Cardiac fibroblast (primary cell): ENCODE data around the gene ZPLD1.

ENCODE experiments used
- DNase-seq, 2 donors: peaks; one replicate each; pipeline versions ENCODE4 v3.0.0 to v3.0.0-alpha.2; 2010; ENCODE audit warnings: low read depth in 2 of 2
- H3K4me3 ChIP-seq, 2 donors: replicated peaks in 1 of 2; 1 replicate in 1 of 2; 2 replicates in 1 of 2; pipeline ENCODE4 v1.5.1; 2011; ENCODE audit warnings: low read depth in 2 of 2, low read length in 2 of 2, mild to moderate bottlenecking in 2 of 2, moderate library complexity in 1 of 2
- TF ChIP-seq, protein P1 (sequence below): IDR thresholded peaks from one replicate; pipeline ENCODE4 v1.5.1; 2011; ENCODE audit warnings: low read depth, mild to moderate bottlenecking, low read length, inconsistent platforms

ZPLD1 gene

DNA sequence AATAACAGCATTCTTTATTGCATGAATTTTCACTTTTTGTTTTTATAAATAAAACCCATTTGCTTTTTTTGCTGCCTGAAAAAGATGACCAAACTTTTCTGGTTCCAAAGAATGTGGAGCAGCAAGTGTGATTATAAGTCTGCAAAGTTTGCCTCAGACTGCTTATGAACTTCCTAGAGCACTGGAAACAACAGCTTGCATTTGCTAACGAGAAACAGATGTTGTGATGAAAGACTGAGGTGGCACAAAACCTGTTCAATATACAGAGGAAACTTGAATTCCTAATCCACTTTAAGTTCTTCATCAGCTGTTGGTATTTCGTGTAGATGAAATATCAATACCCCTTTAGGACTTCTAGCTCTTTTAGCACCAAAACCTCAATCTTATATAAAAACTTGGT is 9.3 kb downstream of the ZPLD1 start:
- DNase-seq: peak; percentile 23 to 37
- H3K4me3 ChIP-seq: no peak overlapping the region
- TF ChIP-seq, protein P1, sequence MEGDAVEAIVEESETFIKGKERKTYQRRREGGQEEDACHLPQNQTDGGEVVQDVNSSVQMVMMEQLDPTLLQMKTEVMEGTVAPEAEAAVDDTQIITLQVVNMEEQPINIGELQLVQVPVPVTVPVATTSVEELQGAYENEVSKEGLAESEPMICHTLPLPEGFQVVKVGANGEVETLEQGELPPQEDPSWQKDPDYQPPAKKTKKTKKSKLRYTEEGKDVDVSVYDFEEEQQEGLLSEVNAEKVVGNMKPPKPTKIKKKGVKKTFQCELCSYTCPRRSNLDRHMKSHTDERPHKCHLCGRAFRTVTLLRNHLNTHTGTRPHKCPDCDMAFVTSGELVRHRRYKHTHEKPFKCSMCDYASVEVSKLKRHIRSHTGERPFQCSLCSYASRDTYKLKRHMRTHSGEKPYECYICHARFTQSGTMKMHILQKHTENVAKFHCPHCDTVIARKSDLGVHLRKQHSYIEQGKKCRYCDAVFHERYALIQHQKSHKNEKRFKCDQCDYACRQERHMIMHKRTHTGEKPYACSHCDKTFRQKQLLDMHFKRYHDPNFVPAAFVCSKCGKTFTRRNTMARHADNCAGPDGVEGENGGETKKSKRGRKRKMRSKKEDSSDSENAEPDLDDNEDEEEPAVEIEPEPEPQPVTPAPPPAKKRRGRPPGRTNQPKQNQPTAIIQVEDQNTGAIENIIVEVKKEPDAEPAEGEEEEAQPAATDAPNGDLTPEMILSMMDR: no peak

DNA sequence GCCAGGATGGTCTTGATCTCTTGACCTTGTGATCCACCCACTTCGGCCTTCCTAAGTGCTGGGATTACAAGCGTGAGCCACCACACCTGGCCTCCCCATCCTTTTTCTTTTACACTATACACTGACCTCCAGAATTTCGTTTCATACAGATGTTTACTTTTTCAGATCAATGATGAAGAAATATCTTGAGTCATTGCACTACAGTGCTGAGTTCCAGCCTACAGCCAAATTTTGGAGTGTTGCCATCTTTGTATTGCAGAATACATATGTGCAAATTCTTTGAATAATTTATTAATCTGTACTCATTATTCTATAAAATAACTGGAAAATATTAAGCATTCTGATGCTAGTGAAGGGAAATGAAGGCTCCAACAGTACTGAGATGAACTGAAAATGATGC is 12.5 kb downstream of the ZPLD1 start:
- TF ChIP-seq, protein P1: no peak
- H3K4me3 ChIP-seq: no peak overlapping the region
- DNase-seq: peak; percentile 58 to 77

DNA sequence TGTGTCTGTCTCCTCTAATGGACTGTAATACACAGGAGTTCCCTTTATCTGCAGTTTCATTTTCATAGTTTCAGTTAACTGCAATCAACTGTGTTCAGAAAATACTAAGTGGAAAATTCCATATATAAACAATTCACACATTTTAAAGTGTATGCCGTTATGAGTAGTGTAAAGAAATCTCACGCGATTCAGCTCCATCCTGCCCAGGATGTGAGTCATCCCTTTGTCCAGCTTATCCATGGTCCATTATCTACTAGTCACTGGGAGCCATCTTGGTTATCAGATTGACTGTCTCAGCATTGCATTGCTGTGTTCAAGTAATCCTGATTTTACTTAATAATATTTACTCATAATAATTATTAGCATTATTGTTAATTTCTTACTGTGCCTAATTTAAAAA is 14.5 kb downstream of the ZPLD1 start:
- TF ChIP-seq, protein P1: no peak
- H3K4me3 ChIP-seq: no peak overlapping the region
- DNase-seq: peak; percentile 19 to 38

DNA sequence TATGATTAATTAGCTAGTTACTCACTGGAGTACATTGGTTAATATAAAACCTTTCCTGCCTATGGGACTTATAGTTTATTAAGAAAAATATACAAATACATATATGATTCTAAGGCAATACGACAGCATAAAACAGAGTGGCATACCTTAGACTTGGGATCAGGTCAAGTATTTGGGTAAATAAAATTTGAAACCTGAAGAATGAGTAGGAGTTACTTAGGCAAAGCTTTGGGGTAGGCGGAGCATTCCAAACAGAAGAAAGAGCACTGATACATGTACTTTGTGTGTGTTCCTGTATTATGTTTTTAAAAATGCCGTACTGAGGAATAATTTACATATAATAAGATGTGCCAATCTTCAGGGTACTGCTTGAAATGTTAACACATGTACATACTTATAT is 15.1 kb downstream of the ZPLD1 start:
- no peak for DNase-seq
- H3K4me3 ChIP-seq: no peak overlapping the region
- TF ChIP-seq, protein P1: no peak

DNA sequence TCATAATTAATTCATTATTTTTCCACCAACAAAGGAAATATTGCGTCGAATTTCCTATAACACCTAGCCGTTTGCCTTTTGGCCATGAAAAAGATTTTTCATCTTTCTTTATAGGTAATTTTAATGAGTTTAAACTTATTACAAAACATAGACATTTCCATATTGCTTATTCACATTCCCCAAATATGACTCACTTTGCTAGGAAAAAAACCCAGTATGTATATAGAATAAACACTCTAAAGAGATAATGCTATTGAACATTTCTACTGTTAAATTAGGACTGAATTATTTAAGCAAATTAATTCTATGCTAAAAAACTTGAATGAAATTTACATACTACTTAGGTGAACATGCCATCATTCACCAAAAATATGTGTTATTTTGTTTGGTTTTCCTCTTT is 16.2 kb downstream of the ZPLD1 start:
- TF ChIP-seq, protein P1: no peak
- no peak overlapping the region for H3K4me3 ChIP-seq
- no peak for DNase-seq

DNA sequence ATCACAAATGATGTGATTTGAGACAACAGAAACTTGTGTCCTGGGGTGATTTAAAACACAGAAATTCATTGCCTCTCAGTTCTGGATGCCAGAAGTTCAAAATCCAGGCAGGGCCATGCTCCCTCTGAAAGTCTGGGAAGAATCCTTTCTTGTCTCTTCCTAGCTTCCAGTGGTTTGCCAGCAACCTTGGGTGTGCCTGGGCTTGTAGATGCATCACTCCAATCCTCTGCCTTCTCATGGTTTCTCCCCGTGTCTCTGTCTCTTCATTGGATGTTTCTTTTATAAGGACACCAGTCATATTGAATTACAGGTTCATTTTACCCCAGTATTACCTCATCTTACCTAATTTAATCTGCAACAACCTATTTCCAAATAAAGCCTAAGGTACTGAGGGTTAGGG is 16.7 kb downstream of the ZPLD1 start:
- TF ChIP-seq, protein P1: no peak
- no peak overlapping the region for H3K4me3 ChIP-seq
- no peak for DNase-seq

DNA sequence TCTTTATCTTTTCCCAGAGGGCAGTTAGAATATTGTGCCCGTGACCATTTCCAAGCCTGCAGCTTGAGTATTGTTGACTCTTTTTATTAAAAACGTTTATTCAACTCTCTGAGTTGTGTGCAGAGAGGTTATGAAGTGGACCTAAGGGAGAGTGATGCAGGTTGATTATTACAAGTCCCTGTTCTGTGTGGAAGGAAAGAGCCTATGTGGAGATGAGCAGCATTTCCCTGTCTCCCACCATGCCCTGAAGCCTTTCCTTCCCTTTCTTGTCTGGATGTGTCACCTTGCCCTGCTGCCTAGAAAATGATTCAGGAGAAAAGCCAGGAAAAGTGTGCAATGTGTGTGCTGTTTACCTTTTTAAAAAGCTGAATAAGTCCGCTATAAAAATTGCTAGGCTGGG is 19.4 kb downstream of the ZPLD1 start:
- TF ChIP-seq, protein P1: no peak
- no peak for DNase-seq
- no peak overlapping the region for H3K4me3 ChIP-seq
